Measurements from ENCODE around the gene RBBP8NL.
A peak's percentile ranks its signal among the peaks of the same experiment; 100 is the strongest.

Gene RBBP8NL

DNA sequence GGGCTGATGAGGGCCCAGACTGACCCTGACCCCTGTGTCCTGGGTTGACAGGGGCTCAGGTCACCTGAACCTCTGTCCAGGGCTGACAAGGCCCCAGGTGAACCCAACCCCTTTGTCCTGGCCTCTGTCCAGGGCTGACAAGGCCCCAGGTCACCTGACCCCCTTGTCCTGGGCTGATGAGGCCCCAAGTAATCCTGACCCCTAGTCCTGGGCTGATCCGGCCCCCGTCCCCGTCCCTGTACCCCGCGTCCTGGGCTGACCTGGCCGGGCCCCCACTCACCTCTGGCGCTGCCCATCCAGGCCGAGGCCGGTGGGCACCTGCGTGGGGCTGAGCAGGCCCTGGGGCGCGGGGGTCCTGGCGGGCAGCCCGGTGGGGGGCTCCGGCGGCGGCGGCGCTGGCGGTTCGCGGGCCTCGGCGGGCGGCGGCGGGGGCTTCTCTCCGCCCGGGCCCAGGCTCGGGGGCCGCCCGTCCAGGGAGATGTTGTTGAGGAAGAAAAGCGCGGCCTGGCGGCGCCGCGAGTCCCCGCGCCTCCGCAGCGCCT lies 20.6 kb downstream of the RBBP8NL start:
- Histone ChIP-seq H3K4me1 (peaks cover 15% of the 10 kb centered on the region), H3K9me3 (no peaks in the 10 kb centered on the region), H3K4me3 (peak overlapping the region; percentile 49), H3K27me3 (ENCODE audit: low read depth) (no peaks in the 10 kb centered on the region), H3K36me3 (replicated peaks) (no peaks in the 10 kb centered on the region)
- in situ Hi-C loops (cut with MboI; ENCODE audit: low sequenced_read_pairs) = no loop called here
- DNase-seq (ENCODE audit: low spot score in 2 of 2) = no peak

DNA sequence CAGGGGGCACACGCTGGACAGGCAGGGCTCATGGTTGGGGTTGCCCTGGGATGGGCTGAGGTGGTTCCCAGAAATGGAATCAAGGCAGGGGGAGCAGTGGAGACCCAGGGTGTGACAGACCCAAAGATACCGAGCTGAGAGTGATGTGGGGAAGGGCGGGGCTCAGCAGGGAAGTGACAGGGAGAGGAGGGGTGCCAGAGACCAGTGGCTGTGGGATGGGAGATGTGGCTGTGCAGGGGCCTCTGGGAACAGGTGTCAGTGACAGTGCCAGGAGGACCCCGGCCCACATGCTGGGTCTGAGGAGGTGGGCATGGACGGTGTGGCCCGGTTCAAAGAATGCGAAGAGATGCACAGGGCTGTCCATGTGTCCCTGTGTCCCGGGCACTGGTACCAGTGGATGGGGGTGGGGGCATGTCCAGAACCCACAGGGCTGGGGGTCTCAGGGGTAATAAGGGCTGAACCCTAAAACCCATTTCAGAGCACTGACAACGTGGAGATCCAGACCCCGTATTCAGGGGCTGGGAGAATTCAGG lies 21.3 kb downstream of the RBBP8NL start:
- Histone ChIP-seq H3K4me3 (peak overlapping the region; percentile 49), H3K36me3 (replicated peaks) (no peaks in the 10 kb centered on the region), H3K9me3 (no peaks in the 10 kb centered on the region), H3K27me3 (ENCODE audit: low read depth) (no peaks in the 10 kb centered on the region), H3K4me1 (peaks cover 15% of the 10 kb centered on the region)
- DNase-seq (ENCODE audit: low spot score in 2 of 2) = no peak
- in situ Hi-C loops (cut with MboI; ENCODE audit: low sequenced_read_pairs) = no loop called here

DNA sequence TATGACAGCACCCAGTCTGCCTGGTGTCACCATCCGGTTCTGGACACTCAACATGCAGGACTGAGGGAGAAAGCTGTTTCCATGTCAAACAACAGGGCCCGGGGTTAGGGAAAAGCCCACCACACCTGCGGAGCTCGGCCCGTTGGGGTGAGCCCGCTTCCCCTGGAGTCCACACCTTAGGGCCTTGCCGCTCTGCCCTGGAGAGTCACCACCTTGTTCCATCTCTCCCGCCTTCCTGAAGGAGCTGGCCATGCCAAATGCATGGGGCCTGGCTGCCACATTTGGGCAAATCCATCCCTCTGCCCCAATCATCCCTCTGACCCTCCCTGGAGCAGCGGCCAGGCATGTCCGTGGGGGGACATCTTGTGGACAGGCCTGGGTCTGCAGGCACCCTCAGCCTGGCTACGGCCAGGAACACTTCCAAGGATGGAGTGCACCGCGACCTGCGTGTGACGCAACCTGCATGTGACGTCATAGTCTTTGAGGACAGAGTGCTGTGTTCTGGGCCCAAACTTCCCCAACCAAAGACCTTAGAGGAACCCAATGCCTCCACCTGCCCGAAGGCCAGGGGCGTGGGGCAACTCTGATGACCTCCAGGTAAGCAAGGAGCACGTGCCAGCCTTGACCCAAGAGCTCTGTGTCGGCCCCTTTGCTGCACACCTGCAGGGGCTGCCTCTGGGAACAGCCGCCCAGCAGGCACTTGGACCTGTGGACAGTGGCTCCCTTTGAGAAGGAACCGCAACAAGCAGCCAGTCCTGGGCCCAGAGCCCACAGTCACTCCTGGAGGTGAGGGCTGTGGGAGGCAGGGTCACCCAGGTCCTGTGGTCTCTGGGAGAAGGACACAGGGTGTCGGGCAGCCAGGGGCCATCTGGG lies 22.0 kb downstream of the RBBP8NL start:
- Histone ChIP-seq H3K4me3 (peak overlapping the region; percentile 49), H3K9me3 (no peaks in the 10 kb centered on the region), H3K4me1 (peaks cover 15% of the 10 kb centered on the region), H3K36me3 (replicated peaks) (no peaks in the 10 kb centered on the region), H3K27me3 (ENCODE audit: low read depth) (no peaks in the 10 kb centered on the region)
- DNase-seq (ENCODE audit: low spot score in 2 of 2) = peak in 1 of 2 experiments; percentile 68
- in situ Hi-C loops (cut with MboI; ENCODE audit: low sequenced_read_pairs) = no loop called here

DNA sequence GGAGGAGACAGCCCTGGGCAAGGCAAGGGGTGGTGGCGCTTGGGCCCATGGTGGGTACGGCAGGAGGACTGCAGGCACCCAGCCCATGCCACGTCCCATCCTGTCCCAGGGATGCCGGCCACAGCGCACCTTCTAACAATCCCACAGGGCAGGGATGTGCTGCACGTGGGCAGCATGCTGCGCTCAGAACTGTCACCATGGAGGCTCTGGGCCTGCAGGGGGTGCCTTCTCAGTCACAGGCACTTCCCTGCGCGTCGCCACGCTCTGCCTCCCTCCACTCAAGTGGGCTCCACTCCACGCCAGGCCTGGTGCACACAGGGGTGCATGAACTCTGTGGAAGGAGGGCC lies 22.6 kb downstream of the RBBP8NL start:
- Histone ChIP-seq H3K4me1 (peaks cover 15% of the 10 kb centered on the region), H3K36me3 (replicated peaks) (no peaks in the 10 kb centered on the region), H3K9me3 (no peaks in the 10 kb centered on the region), H3K4me3 (no peak overlapping the region), H3K27me3 (ENCODE audit: low read depth) (no peaks in the 10 kb centered on the region)
- in situ Hi-C loops (cut with MboI; ENCODE audit: low sequenced_read_pairs) = no loop called here
- DNase-seq (ENCODE audit: low spot score in 2 of 2) = no peak

DNA sequence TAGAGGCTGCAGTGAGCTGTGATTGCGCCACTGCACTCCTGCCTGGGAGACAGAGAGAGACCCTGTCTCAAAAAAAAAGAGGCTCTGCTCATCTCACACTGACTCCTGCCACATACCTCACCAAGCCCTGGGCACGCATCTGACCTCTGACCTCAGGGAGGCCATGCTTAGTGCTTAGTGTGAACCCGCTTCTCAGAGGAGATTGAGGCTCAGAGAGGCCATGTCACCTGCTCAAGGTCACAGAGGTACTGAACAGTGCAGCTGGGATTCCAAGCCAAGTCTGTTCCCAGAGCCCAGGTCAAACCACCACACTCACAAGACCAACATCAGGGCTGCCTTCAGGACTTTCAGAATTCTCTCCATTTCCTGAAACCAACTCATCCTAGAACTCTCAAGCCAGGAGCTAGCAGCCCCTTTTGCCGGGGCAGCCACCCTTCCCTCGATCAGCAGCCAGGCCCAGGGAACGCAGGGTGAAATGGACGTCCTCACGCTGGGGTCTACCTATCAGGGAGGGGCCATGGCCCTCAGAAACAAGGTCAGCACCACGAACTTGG lies 23.1 kb downstream of the RBBP8NL start:
- no peaks in the 10 kb centered on the region for H3K27me3 ChIP-seq (ENCODE audit: low read depth)
- H3K4me1 ChIP-seq = peaks cover 15% of the 10 kb centered on the region
- H3K9me3 ChIP-seq = no peaks in the 10 kb centered on the region
- DNase-seq (ENCODE audit: low spot score in 2 of 2) = no peak
- in situ Hi-C loops (cut with MboI; ENCODE audit: low sequenced_read_pairs) = no loop called here
- no peak overlapping the region for H3K4me3 ChIP-seq
- no peaks in the 10 kb centered on the region for H3K36me3 ChIP-seq (replicated peaks)

DNA sequence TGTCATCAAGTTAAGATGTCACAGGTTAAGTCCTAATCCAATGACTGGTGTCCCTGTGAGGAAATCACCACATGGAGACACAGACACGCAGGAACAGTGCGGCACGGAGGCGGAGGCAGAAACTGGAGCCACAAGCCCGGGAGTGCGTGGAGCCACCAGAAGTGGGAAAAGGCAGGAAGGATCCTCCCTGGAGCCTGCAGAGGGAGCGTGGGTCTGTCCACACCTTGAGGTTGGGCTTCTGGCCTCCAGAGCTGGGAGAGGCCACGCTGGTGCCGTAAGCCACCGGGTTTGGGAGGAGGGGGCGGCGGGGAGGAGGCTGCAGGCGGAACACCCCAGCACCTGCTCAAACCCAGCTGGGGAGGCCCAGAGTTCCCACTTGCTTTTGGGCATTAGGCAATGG lies 24.0 kb downstream of the RBBP8NL start:
- peaks cover 15% of the 10 kb centered on the region for H3K4me1 ChIP-seq
- no peaks in the 10 kb centered on the region for H3K9me3 ChIP-seq
- no peaks in the 10 kb centered on the region for H3K27me3 ChIP-seq (ENCODE audit: low read depth)
- in situ Hi-C loops (cut with MboI; ENCODE audit: low sequenced_read_pairs) = no loop called here
- DNase-seq (ENCODE audit: low spot score in 2 of 2) = no peak
- H3K36me3 ChIP-seq (replicated peaks) = no peaks in the 10 kb centered on the region
- H3K4me3 ChIP-seq = no peak overlapping the region

DNA sequence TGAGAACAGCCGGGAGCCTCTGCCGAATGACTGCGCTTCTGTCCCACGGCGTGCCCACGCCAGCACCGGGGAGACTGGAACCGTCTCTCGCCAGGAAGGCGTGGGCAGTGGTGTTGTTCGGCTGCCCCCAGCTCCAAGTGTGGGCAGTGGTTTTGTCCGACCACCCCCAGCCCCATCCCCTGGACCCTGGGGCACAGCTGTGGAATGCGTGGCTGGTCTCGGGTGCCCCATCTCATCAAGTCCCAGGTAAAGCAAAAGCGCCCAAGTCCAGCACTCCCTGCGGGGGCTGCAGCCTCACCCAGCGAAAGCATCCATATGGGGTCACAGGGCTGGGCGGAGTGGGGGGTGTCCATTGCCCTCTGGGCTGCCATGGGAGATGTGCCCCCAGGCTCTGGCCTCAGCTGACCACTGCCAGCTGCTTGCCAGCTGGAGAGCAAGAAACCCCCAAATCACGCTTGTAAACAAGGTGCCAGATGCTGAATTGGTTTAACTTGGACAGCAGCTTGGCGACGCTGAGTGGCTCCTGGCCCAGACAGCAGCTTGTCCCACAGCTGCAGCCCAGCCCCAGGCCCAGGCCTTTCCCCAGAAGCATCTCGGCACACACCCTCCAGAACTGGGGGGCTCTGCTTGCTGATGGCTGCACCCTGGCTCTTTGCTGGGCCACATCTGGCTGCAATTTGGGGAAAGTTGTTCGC lies 24.7 kb downstream of the RBBP8NL start:
- Histone ChIP-seq H3K36me3 (replicated peaks) (no peaks in the 10 kb centered on the region), H3K9me3 (no peaks in the 10 kb centered on the region), H3K4me3 (no peak overlapping the region), H3K4me1 (peaks cover 12% of the 10 kb centered on the region), H3K27me3 (ENCODE audit: low read depth) (no peaks in the 10 kb centered on the region)
- DNase-seq (ENCODE audit: low spot score in 2 of 2) = no peak
- in situ Hi-C loops (cut with MboI; ENCODE audit: low sequenced_read_pairs) = no loop called here

DNA sequence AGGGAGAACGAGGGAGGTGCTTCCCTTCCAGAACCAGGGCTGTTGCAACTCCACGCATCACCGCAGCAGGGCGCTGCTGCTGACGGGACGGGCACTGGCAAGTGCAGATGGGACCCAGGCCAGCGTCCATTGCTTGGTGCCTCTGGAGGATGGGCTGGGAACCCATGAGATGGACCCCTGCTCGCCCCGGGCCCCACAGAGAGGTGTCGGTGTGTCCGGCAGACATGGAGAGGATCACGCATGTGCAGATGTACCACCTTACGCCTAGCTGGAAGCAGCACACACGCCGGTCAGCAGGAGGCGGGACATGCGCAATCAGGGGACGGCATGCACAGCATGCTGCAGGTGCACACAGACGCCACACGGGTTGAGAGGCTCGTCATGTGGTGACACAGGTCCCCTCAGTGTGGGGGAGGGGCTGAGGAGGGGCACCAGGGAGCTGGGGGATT lies 26.0 kb downstream of the RBBP8NL start:
- peaks cover 7% of the 10 kb centered on the region for H3K4me1 ChIP-seq
- H3K9me3 ChIP-seq = no peaks in the 10 kb centered on the region
- no peak for DNase-seq (ENCODE audit: low spot score in 2 of 2)
- H3K36me3 ChIP-seq (replicated peaks) = no peaks in the 10 kb centered on the region
- in situ Hi-C loops (cut with MboI; ENCODE audit: low sequenced_read_pairs) = no loop called here
- H3K27me3 ChIP-seq (ENCODE audit: low read depth) = no peaks in the 10 kb centered on the region
- H3K4me3 ChIP-seq = no peak overlapping the region

DNA sequence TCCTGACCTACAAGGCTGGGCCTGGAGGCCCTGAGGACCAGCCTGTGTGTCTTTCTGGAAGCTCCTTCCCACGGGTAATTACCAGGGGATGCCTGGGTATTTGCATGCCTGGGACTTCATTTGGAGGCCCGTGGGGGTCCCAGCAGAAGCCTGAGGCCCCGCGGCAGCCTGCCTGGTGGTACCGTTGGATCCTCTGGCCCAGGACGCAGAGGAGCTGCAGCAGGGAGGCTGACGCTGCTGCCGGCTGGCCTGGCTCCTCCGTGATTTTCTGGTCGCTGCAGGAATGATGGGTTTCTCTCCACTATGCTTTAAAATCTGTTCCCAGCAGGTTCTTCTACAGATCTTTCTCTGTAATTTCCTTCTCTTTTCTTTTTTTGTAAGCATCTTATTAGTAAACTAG lies 26.8 kb downstream of the RBBP8NL start:
- no peaks in the 10 kb centered on the region for H3K9me3 ChIP-seq
- no peak overlapping the region for H3K4me3 ChIP-seq
- DNase-seq (ENCODE audit: low spot score in 2 of 2) = no peak
- in situ Hi-C loops (cut with MboI; ENCODE audit: low sequenced_read_pairs) = no loop called here
- H3K4me1 ChIP-seq = peaks cover 2% of the 10 kb centered on the region; the same call in 1 of the 2 replicates
- no peaks in the 10 kb centered on the region for H3K27me3 ChIP-seq (ENCODE audit: low read depth)
- H3K36me3 ChIP-seq (replicated peaks) = no peaks in the 10 kb centered on the region

DNA sequence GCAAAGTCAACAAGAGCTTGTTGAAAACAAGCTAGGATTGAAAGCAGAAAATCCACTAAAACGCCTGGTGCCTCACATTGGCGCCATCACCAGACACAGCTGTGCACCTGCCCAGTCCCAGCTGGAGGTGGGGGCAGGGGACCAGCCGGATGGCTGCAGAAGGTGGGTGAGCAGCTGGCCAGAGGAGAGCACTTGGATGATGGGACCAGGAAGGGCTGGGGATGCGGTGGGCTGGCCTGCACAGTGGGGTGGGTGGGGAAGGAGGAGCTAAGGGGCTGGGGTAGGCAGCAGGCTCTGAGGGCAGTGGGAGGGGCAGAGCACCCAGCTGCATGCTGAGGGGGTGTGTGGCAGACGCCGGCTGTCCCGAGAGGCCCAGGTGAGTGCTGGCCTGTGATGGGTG lies 27.3 kb downstream of the RBBP8NL start:
- Histone ChIP-seq H3K36me3 (replicated peaks) (no peaks in the 10 kb centered on the region), H3K4me3 (no peak overlapping the region), H3K9me3 (no peaks in the 10 kb centered on the region), H3K27me3 (ENCODE audit: low read depth) (no peaks in the 10 kb centered on the region), H3K4me1 (no peaks in the 10 kb centered on the region)
- DNase-seq (ENCODE audit: low spot score in 2 of 2) = no peak
- in situ Hi-C loops (cut with MboI; ENCODE audit: low sequenced_read_pairs) = no loop called here

DNA sequence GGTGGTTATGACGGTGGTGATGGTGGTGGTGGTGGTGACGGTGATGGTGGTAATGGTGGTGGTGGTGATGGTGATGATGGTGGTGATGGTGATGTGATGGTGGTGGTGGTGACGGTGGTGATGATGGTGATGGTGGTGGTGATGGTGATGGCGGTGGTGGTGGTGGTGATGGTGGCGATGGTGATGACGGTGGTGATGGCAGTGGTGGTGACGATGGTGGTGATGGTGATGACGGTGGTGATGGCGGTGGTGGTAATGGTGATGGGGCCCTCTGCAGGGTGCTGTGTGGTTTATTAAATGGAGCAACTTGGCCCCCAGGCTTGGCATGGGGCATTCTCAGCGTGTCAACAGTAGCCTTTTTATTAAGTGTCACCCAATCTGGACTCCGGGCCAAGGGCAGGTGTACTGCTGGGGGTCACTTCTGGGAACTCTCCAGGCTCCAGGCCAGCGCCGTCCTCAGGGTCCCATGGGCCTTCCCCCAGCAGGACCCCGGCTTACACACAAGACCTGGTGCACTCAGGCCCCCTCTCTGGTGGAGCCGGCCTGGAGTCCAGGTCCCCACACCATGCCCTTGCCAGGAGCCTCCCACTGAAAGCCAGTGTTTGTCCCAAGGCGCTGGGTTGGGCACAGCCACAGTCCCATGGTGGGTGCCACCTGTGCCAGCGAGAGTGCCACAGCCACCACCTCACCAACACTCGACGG lies 29.1 kb downstream of the RBBP8NL start:
- in situ Hi-C loops (cut with MboI; ENCODE audit: low sequenced_read_pairs) = no loop called here
- Histone ChIP-seq H3K4me1 (no peaks in the 10 kb centered on the region), H3K27me3 (ENCODE audit: low read depth) (no peaks in the 10 kb centered on the region), H3K4me3 (no peak overlapping the region), H3K36me3 (replicated peaks) (peaks cover under 1% of the 10 kb centered on the region), H3K9me3 (no peaks in the 10 kb centered on the region)
- no peak for DNase-seq (ENCODE audit: low spot score in 2 of 2)

DNA sequence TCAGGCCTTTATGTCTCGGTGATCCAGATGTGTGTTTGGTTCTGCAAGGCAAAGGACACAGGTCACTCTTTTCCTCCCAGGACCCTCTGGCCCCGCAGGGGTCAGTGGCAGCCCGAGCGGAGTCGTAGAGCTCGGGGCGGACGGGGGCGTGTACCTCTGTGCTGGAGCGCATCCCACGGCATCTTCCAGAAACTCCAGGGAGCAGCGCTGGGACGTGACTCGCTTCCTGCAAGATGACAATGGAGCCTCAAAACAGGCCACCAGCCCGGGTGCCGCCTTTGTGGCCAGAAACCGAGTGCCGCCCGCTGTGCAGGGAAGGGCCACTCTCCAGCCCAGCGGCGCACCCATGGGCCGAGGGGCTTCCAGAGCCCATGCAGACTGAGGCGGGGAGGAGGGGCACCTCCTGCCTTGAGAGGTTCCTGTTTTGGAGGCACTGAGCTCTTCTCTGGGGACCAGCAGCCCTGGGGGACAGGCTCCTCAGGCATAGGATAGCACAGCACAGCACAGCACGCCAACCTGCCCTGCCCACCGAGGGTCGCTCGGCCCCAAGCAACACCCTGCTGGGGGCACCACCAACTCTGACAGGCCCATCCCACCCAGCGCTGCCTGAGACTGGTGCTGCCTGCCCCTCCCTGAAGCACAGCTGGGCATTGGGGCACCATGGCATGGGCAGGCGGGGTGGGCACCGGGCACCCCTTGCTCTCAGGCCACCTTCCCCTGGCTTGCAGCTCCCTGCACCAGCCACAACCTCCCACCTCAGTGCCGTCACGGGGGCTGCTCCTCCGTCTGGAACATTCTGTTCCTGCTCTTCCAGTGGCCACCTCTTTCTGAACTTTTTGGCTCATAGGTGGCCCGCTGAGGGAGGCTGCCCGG lies 30.7 kb downstream of the RBBP8NL start:
- no peak for DNase-seq (ENCODE audit: low spot score in 2 of 2)
- Histone ChIP-seq H3K27me3 (ENCODE audit: low read depth) (no peaks in the 10 kb centered on the region), H3K36me3 (replicated peaks) (peaks cover 11% of the 10 kb centered on the region), H3K4me3 (no peak overlapping the region), H3K9me3 (no peaks in the 10 kb centered on the region), H3K4me1 (no peaks in the 10 kb centered on the region)
- in situ Hi-C loops (cut with MboI; ENCODE audit: low sequenced_read_pairs) = no loop called here
